Prostate gland (tissue), 2 donors: Measurements from ENCODE around the gene MLC1. TPM values are rescaled to one million over a fixed set of nuclear protein-coding genes. Genes with fewer than 3 reads are reported as not detected.

ENCODE experiments used
- DNase-seq: peaks from one replicate; pipeline ENCODE4 v3.0.0-alpha.2; 2019; ENCODE audit warnings: low spot score
- H3K27ac ChIP-seq, 2 donors: fragments of 200-600 bp; sonication (generic); 2 replicates each; pipeline ENCODE4 v1.5.1; 2017 to 2019
- H3K27me3 ChIP-seq: fragments of 200-600 bp; sonication (generic); replicated peaks from 2 replicates; pipeline ENCODE4 v1.5.1; 2019; ENCODE audit not compliant: insufficient read depth
- H3K36me3 ChIP-seq, 2 donors: fragments of 200-600 bp; sonication (generic); 1 replicate in 1 of 2; 2 replicates in 1 of 2; pipeline versions ENCODE4 v1.5.1 to v1.8.1; 2017 to 2019
- H3K4me1 ChIP-seq: fragments of 200-600 bp; sonication (generic); replicated peaks from 2 replicates; pipeline ENCODE4 v1.5.1; 2019
- H3K4me3 ChIP-seq, 2 donors: fragments of 200-600 bp; sonication (generic); 2 replicates each; pipeline ENCODE4 v1.5.1; 2017 to 2019
- H3K9me3 ChIP-seq: fragments of 200-600 bp; sonication (generic); 2 replicates; pipeline ENCODE4 v1.5.1; 2017
- CTCF ChIP-seq, 4 experiments: fragments of 200-600 bp in 2 of 4; fragments of 450-650 bp in 2 of 4; sonication (generic) in 2 of 4; IDR thresholded peaks; 1 replicate in 3 of 4; 2 replicates in 1 of 4; pipeline ENCODE4 v1.5.1; 2016 to 2019; ENCODE audit warnings: antibody characterized with exemption in 4 of 4, mild to moderate bottlenecking in 2 of 4, moderate library complexity in 2 of 4
- POLR2A ChIP-seq: fragments of 450-650 bp; IDR thresholded peaks from one replicate; pipeline ENCODE4 v1.6.1; 2016; ENCODE audit warnings: antibody characterized with exemption, mild to moderate bottlenecking
- POLR2AphosphoS5 ChIP-seq: sonication (generic); formaldehyde crosslinking; IDR thresholded peaks from one replicate; pipeline ENCODE4 v1.6.1; 2017; ENCODE audit warnings: antibody characterized with exemption
- WGBS: methylation state at CpG from one replicate; pipeline ENCODE4 v1.1.5; 2018; 5-methylcytosine and 5-hydroxymethylcytosine counted together
- intact Hi-C: fragments of 100-400 bp; cut with DNase I; formaldehyde crosslinking; loops from one replicate; pipeline ENCODE4 v1.14.2; 2022
- total RNA-seq, 2 donors: library from RNA; depleted of rRNA; stranded (reverse); fragments of >200 nt; gene quantifications; one replicate each; pipeline ENCODE4 v1.1.0, GENCODE V29; 2016

MLC1 gene
- total RNA-seq, 2 donors from 2014 or later: 0.68 to 1.1 TPM

DNA sequence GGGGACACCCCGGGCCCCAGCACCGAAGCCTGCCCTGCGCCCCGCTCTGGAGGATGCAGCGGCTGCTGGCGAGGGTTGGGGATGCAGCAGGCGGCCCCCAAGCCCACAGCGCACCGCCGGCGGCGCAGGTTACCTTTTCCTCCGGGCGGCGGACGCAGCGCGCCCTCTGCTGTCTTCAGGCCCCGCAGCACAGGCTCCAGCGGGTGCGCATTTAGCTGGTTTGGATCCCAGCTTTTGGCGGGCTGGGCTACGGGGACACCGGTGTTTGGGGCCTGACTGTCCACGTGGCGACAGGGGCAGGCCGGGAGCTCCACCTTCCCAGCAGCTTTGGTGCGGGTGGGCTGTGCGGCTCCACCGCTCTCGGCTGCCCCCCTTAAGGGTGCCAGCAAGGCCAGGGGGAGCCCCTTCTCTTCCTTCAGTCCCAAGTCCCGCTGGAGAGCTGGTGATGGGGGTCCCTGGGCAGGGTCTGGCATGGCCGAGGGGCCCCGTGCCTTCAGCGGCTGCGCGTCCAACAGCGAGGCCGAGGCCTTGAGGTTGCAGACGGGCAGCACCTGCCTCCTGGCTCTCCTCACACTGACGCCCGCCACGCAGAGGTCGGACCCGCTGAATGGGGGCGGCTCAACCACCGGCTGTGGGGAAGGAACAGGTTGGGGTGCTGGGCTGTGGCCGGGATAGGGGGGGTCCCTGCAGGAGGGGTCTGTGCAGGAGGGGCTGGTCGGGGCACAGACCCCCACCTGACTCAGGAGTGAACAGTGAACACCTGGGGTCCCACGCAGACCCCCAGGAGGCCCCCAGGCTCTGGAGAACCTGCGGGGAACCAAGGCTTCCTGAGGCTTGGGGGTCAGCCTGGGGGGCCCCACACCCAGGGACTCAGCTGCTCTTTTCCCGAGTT is 54.7 kb downstream of the MLC1 start:
- no peaks in the 10 kb centered on the region for H3K27me3 ChIP-seq
- intact Hi-C loops: loop anchor here (2.0 kb wide), 1 partner anchor 100 kb away; no protein-coding TSS in a partner anchor
- 23% methylated on average over 50 of the region's 52 CpGs for WGBS
- peak; percentile 79 for DNase-seq
- no peak for TF ChIP-seq POLR2A
- TF ChIP-seq POLR2AphosphoS5: peak; percentile 54
- TF ChIP-seq CTCF (IDR thresholded peaks at IDR 0.05): peak; percentile 89 to 98 (median 96)
- H3K27ac ChIP-seq: no peak overlapping the region
- no peaks in the 10 kb centered on the region for H3K36me3 ChIP-seq
- H3K4me1 ChIP-seq: peaks cover 4% of the 10 kb centered on the region
- H3K9me3 ChIP-seq: no peaks in the 10 kb centered on the region
- no peak overlapping the region for H3K4me3 ChIP-seq

- Histone ChIP-seq H3K4me3 (no peak overlapping the region), H3K27me3 (no peaks in the 10 kb centered on the region), H3K9me3 (no peaks in the 10 kb centered on the region), H3K4me1 (peaks cover 4% of the 10 kb centered on the region), H3K36me3 (no peaks in the 10 kb centered on the region), H3K27ac (no peak overlapping the region)
- DNase-seq: no peak
- TF ChIP-seq CTCF (IDR thresholded peaks at IDR 0.05) (peak in 1 of 4 experiments; percentile 22), POLR2A (no peak)
- intact Hi-C loops: no loop called here
- 45% methylated on average over 34 of the region's 42 CpGs for WGBS
Measured at GRCh38 chr22:50027639-50028537, 57.3 kb downstream of the MLC1 start.

- H3K36me3 ChIP-seq: no peaks in the 10 kb centered on the region
- intact Hi-C loops: no loop called here
- no peak overlapping the region for H3K27ac ChIP-seq
- TF ChIP-seq CTCF (IDR thresholded peaks at IDR 0.05): no peak
- TF ChIP-seq POLR2AphosphoS5: no peak
- TF ChIP-seq POLR2A: no peak
- no peak overlapping the region for H3K4me3 ChIP-seq
- DNase-seq: no peak
- H3K27me3 ChIP-seq: no peaks in the 10 kb centered on the region
- H3K9me3 ChIP-seq: no peaks in the 10 kb centered on the region
- peaks cover 4% of the 10 kb centered on the region for H3K4me1 ChIP-seq
- 84% methylated on average over 13 of the region's 13 CpGs for WGBS
Measured at GRCh38 chr22:50025993-50026392, 59.2 kb downstream of the MLC1 start.

- no peak overlapping the region for H3K27ac ChIP-seq
- intact Hi-C loops: no loop called here
- H3K4me3 ChIP-seq: no peak overlapping the region
- no peaks in the 10 kb centered on the region for H3K4me1 ChIP-seq
- WGBS: 82% methylated on average over 14 of the region's 14 CpGs
- no peak for TF ChIP-seq CTCF (IDR thresholded peaks at IDR 0.05)
- no peak for DNase-seq
- no peaks in the 10 kb centered on the region for H3K27me3 ChIP-seq
- no peaks in the 10 kb centered on the region for H3K36me3 ChIP-seq
- no peaks in the 10 kb centered on the region for H3K9me3 ChIP-seq
Measured at GRCh38 chr22:50022171-50022819, 62.9 kb downstream of the MLC1 start.
